H1 (cell line): ENCODE results near the gene SLC6A19. TPM values are rescaled to one million over a fixed set of nuclear protein-coding genes. Genes with fewer than 3 reads are reported as not detected.

Experiments
- CTCF ChIA-PET: fragments of 300-600 bp; sonication (Branson Sonifier 250); formaldehyde crosslinking; loops from one replicate; lab custom pipeline; 2021; ENCODE audit not compliant: partially characterized antibody; lab: Charles Lee
- POLR2A ChIA-PET: fragments of 300-600 bp; sonication (Branson Sonifier 250); formaldehyde crosslinking; loops from one replicate; lab custom pipeline; 2021; ENCODE audit warnings: inconsistent platforms; ENCODE audit not compliant: partially characterized antibody; lab: Charles Lee
- DNase-seq, 2 experiments: peaks; one replicate each; pipeline versions ENCODE4 v3.0.0 to v3.0.0-alpha.2; 2010 to 2022; ENCODE audit warnings: low spot score in 2 of 2, low read depth in 1 of 2, mixed read lengths in 1 of 2
- FAIRE-seq: peaks from 2 replicates; lab custom pipeline; 2011; peaks lifted over from hg19 to GRCh38; lab: Jason Lieb, UNC
- H2AFZ ChIP-seq: 2 replicates; pipeline ENCODE4 v1.8.1; 2012; ENCODE audit warnings: low read length, inconsistent platforms
- H2AK5ac ChIP-seq: 2 replicates; pipeline ENCODE4 v1.6.1; 2013; ENCODE audit warnings: low read depth, low read length
- H2BK120ac ChIP-seq: replicated peaks from 2 replicates; pipeline ENCODE3; 2013; ENCODE audit warnings: low read depth, low read length, inconsistent platforms
- H2BK12ac ChIP-seq: 2 replicates; pipeline ENCODE4 v1.6.1; 2013; ENCODE audit warnings: low read depth, low read length
- H2BK15ac ChIP-seq: 2 replicates; pipeline ENCODE4 v1.6.1; 2013; ENCODE audit warnings: low read length
- H2BK20ac ChIP-seq: 2 replicates; pipeline ENCODE4 v1.6.1; 2013; ENCODE audit warnings: low read length
- H2BK5ac ChIP-seq: 2 replicates; pipeline ENCODE4 v1.6.1; 2013; ENCODE audit warnings: low read depth, low read length
- H3K14ac ChIP-seq: 2 replicates; pipeline ENCODE4 v1.6.1; 2013; ENCODE audit warnings: inconsistent platforms; ENCODE audit not compliant: insufficient read length
- H3K18ac ChIP-seq: 2 replicates; pipeline ENCODE4 v1.6.1; 2013; ENCODE audit warnings: low read length; ENCODE audit errors: extremely low read depth
- H3K23ac ChIP-seq: 2 replicates; pipeline ENCODE4 v1.6.1; 2013; ENCODE audit warnings: inconsistent platforms; ENCODE audit not compliant: insufficient read length
- H3K23me2 ChIP-seq: 2 replicates; pipeline ENCODE4 v1.6.1; 2013; ENCODE audit warnings: low read depth, low read length
- H3K27ac ChIP-seq: 2 replicates; pipeline ENCODE4 v1.6.1; 2011; ENCODE audit warnings: low read depth, low read length, inconsistent platforms
- H3K27me3 ChIP-seq, 4 experiments: replicated peaks in 1 of 4; 1 replicate in 1 of 4; 2 replicates in 3 of 4; pipeline versions ENCODE4 v1.6.1 to v1.8.1; 2011 to 2013; ENCODE audit warnings: low read length in 3 of 4, mild to moderate bottlenecking in 3 of 4, inconsistent platforms in 2 of 4, mixed read lengths in 2 of 4, moderate library complexity in 1 of 4; ENCODE audit not compliant: control insufficient read depth in 3 of 4, insufficient read depth in 3 of 4; ENCODE audit errors: extremely low read depth in 1 of 4
- H3K36me3 ChIP-seq, 4 experiments: 2 replicates each; pipeline versions ENCODE4 v1.6.1 to v1.8.1; 2011 to 2013; ENCODE audit warnings: mild to moderate bottlenecking in 4 of 4, low read length in 3 of 4, moderate library complexity in 2 of 4, control low read depth in 1 of 4, inconsistent platforms in 1 of 4; ENCODE audit not compliant: insufficient read depth in 4 of 4, control insufficient read depth in 2 of 4
- H3K4ac ChIP-seq: replicated peaks from 2 replicates; pipeline ENCODE3; 2013; ENCODE audit warnings: low read length, low read depth, mixed read lengths, inconsistent platforms; ENCODE audit not compliant: insufficient read length
- H3K4me1 ChIP-seq, 4 experiments: replicated peaks in 1 of 4; 1 replicate in 1 of 4; 2 replicates in 3 of 4; pipeline versions ENCODE4 v1.6.1 to v1.8.1; 2011 to 2013; ENCODE audit warnings: low read length in 3 of 4, inconsistent platforms in 2 of 4, mixed read lengths in 1 of 4; ENCODE audit not compliant: insufficient read depth in 4 of 4, control insufficient read depth in 3 of 4
- H3K4me2 ChIP-seq, 2 experiments: 2 replicates each; pipeline versions ENCODE4 v1.6.1 to v1.8.1; 2011 to 2013; ENCODE audit warnings: low read depth in 2 of 2, low read length in 2 of 2, control low read depth in 1 of 2, inconsistent platforms in 1 of 2, mild to moderate bottlenecking in 1 of 2; ENCODE audit not compliant: insufficient read depth in 1 of 2
- H3K4me3 ChIP-seq, 4 experiments: fragments of 200-600, 300-600 bp in 1 of 4; sonication (generic), shearing (Covaris generic), sonication (Bioruptor Twin) in 1 of 4; 2 replicates each; pipeline versions ENCODE4 v1.5.1 to v1.8.1; 2011 to 2016; ENCODE audit warnings: low read length in 4 of 4, low read depth in 3 of 4, control low read depth in 2 of 4, inconsistent platforms in 2 of 4, mild to moderate bottlenecking in 2 of 4, mixed read lengths in 1 of 4, moderate library complexity in 1 of 4; ENCODE audit not compliant: insufficient read depth in 2 of 4; ENCODE audit errors: extremely low read depth in 1 of 4
- H3K56ac ChIP-seq: replicated peaks from 2 replicates; pipeline ENCODE3; 2013; ENCODE audit warnings: low read depth, mild to moderate bottlenecking, mixed read lengths, low read length, inconsistent platforms; ENCODE audit not compliant: insufficient read length
- H3K79me1 ChIP-seq: 2 replicates; pipeline ENCODE4 v1.6.1; 2013; ENCODE audit warnings: low read depth, low read length, control low read depth
- H3K79me2 ChIP-seq, 2 experiments: 2 replicates each; pipeline versions ENCODE4 v1.6.1 to v1.8.1; 2012 to 2013; ENCODE audit warnings: low read length in 2 of 2, mild to moderate bottlenecking in 2 of 2, inconsistent platforms in 1 of 2; ENCODE audit not compliant: insufficient read depth in 2 of 2, control insufficient read depth in 1 of 2
- H3K9ac ChIP-seq, 4 experiments: replicated peaks in 1 of 4; 1 replicate in 1 of 4; 2 replicates in 3 of 4; pipeline versions ENCODE4 v1.6.1 to v1.8.1; 2011 to 2013; ENCODE audit warnings: low read depth in 3 of 4, low read length in 3 of 4, control low read depth in 2 of 4, mild to moderate bottlenecking in 2 of 4, moderate library complexity in 2 of 4, inconsistent platforms in 1 of 4; ENCODE audit errors: extremely low read depth in 1 of 4
- H3K9me3 ChIP-seq, 2 experiments: 2 replicates each; pipeline versions ENCODE4 v1.6.1 to v1.8.1; 2012 to 2013; ENCODE audit warnings: mild to moderate bottlenecking in 2 of 2, moderate library complexity in 2 of 2, control low read depth in 1 of 2, inconsistent platforms in 1 of 2, low read depth in 1 of 2, low read length in 1 of 2, mixed read lengths in 1 of 2; ENCODE audit not compliant: insufficient read depth in 2 of 2
- H4K20me1 ChIP-seq, 2 experiments: replicated peaks in 1 of 2; 2 replicates each; pipeline versions ENCODE3 to v1.8.1; 2011 to 2013; ENCODE audit warnings: inconsistent platforms in 2 of 2, low read length in 2 of 2, mild to moderate bottlenecking in 1 of 2; ENCODE audit not compliant: insufficient read depth in 2 of 2, control insufficient read depth in 1 of 2
- H4K5ac ChIP-seq: 2 replicates; pipeline ENCODE4 v1.6.1; 2013; ENCODE audit warnings: low read length, low read depth, mixed read lengths, inconsistent platforms; ENCODE audit not compliant: insufficient read length
- H4K8ac ChIP-seq: 2 replicates; pipeline ENCODE4 v1.8.0; 2013; ENCODE audit warnings: mild to moderate bottlenecking, moderate library complexity, low read length, inconsistent platforms; ENCODE audit not compliant: insufficient read depth; ENCODE audit errors: extremely low read depth
- H4K91ac ChIP-seq: replicated peaks from 2 replicates; pipeline ENCODE3; 2013; ENCODE audit warnings: low read length, mixed read lengths, inconsistent platforms; ENCODE audit not compliant: insufficient read length
- CHD1 ChIP-seq: IDR thresholded peaks from 2 replicates; pipeline ENCODE4 v1.6.1; 2012; ENCODE audit warnings: low read depth, low read length, improper control_type of control experiment
- CTCF ChIP-seq, 3 experiments: IDR thresholded peaks; 1 replicate in 2 of 3; 2 replicates in 1 of 3; pipeline versions ENCODE4 v1.5.1 to v1.6.1; 2011; ENCODE audit warnings: low read length in 3 of 3, mild to moderate bottlenecking in 3 of 3, inconsistent platforms in 2 of 3, low read depth in 1 of 3, moderate library complexity in 1 of 3; ENCODE audit not compliant: insufficient read depth in 1 of 3; ENCODE audit errors: control extremely low read depth in 1 of 3
- EGR1 ChIP-seq: IDR thresholded peaks from 2 replicates; pipeline ENCODE4 v1.6.1; 2011; ENCODE audit warnings: low read depth, low read length, borderline replicate concordance
- GTF2F1 ChIP-seq: IDR thresholded peaks from 2 replicates; pipeline ENCODE4 v1.6.1; 2012; ENCODE audit warnings: low read depth, low read length, improper control_type of control experiment, borderline replicate concordance
- KDM5A ChIP-seq: fragments of 200-600 bp; IDR thresholded peaks from 2 replicates; pipeline ENCODE4 v1.7.1; 2012; ENCODE audit warnings: mild to moderate bottlenecking, low read length, inconsistent platforms, mixed read lengths
- RAD21 ChIP-seq, 2 experiments: IDR thresholded peaks in 1 of 2; conservative IDR thresholded peaks in 1 of 2; 2 replicates each; pipeline ENCODE4 v1.6.1; 2011; ENCODE audit warnings: low read depth in 2 of 2, low read length in 2 of 2, improper control_type of control experiment in 1 of 2, inconsistent platforms in 1 of 2, mild to moderate bottlenecking in 1 of 2, moderate library complexity in 1 of 2
- SAP30 ChIP-seq: fragments of 300-600 bp; sonication (generic); IDR thresholded peaks from 2 replicates; pipeline ENCODE4 v1.7.1; 2012; ENCODE audit warnings: low read length, moderate library complexity, mild to moderate bottlenecking, inconsistent platforms; ENCODE audit not compliant: insufficient read depth, insufficient replicate concordance
- SP4 ChIP-seq: IDR thresholded peaks from 2 replicates; pipeline ENCODE4 v1.6.1; 2012; ENCODE audit warnings: low read length, inconsistent platforms
- TEAD4 ChIP-seq: IDR thresholded peaks from 2 replicates; pipeline ENCODE4 v1.6.1; 2012; ENCODE audit warnings: low read depth, low read length, inconsistent platforms, mixed read lengths
- WGBS, 2 experiments: shearing (Covaris generic) in 1 of 2; methylation state at CpG; one replicate each; pipeline versions ENCODE4 v1.1.6 to v1.1.7; 2013 to 2015; ENCODE audit warnings: low lambda C conversion rate in 2 of 2, mixed read lengths in 2 of 2, inconsistent platforms in 1 of 2, low coverage in 1 of 2, missing lambda C conversion rate in 1 of 2; ENCODE audit not compliant: insufficient replicate concordance in 2 of 2, insufficient coverage in 1 of 2, insufficient read length in 1 of 2; ENCODE audit errors: extremely low coverage in 1 of 2, missing lambda C conversion rate in 1 of 2; 5-methylcytosine and 5-hydroxymethylcytosine counted together
- polyA plus RNA-seq, 7 experiments: library from polyadenylated mRNA; depleted of rRNA in 3 of 7; stranded (reverse) in 5 of 7; unstranded in 2 of 7; fragments of >200 nt in 5 of 7; fragments of 200-250 nt in 2 of 7; gene quantifications; 1 replicate in 5 of 7; 2 replicates in 1 of 7; 4 replicates in 1 of 7; pipeline versions ENCODE4 v1.2.1 to v1.2.3, GENCODE V29; 2011 to 2013; ENCODE audit warnings: missing spikeins in 2 of 7, mixed read lengths in 2 of 7
- total RNA-seq: library from RNA; stranded (reverse); fragmentation: NEBNext Ultra II Directional; extraction: Animal tissue kit (Norgen Biotek cat#: 25700); gene quantifications from 2 replicates; pipeline ENCODE4 v1.2.1, GENCODE V29; 2021
- TF ChIP-seq, protein P1 (sequence below): IDR thresholded peaks from 2 replicates; pipeline ENCODE4 v1.6.1; 2012; ENCODE audit warnings: low read length, inconsistent platforms

SLC6A19 gene
- total and polyA plus RNA-seq, 2 of the 8 experiments (the other 6 are each of a cell fraction or from before 2014, with no cell fraction given) = 0.02 TPM; not detected in 1

- no peak overlapping the region for H2AK5ac ChIP-seq
These were observed 62.8 kb downstream of the SLC6A19 start for GRCh38 chr5:1264211-1264610.

More at GRCh38 chr5:1264211-1264610, 62.8 kb downstream of the SLC6A19 start:
- H3K56ac ChIP-seq = no peak overlapping the region
- peaks cover 28 to 55% of the 10 kb centered on the region in 2 experiments for H3K9me3 ChIP-seq
- no peak for FAIRE-seq
- peaks cover 2 to 62% (median 14%) of the 10 kb centered on the region in 4 experiments; a peak in 6 of 8 replicates for H3K36me3 ChIP-seq
- no peak overlapping the region for H4K8ac ChIP-seq
- H3K4me1 ChIP-seq = no peaks in the 10 kb centered on the region
- no peak overlapping the region for H3K4me2 ChIP-seq
- no peaks in the 10 kb centered on the region for H3K23me2 ChIP-seq
- H4K5ac ChIP-seq = no peak overlapping the region
- no peak overlapping the region for H3K18ac ChIP-seq
- H2BK5ac ChIP-seq = no peak overlapping the region
- no peak overlapping the region for H3K23ac ChIP-seq
- 94% methylated on average over 11 of the region's 18 CpGs; no CpG with 5 or more reads in 1 of the 2 experiments for WGBS, 2 experiments
- ChIA-PET CTCF (no interaction called here), POLR2A (no interaction called here)
- H3K27ac ChIP-seq = no peak overlapping the region
- peaks cover 0 to 5% of the 10 kb centered on the region in 2 experiments for H4K20me1 ChIP-seq
- H2AFZ ChIP-seq = no peak overlapping the region
- no peak overlapping the region for H3K9ac ChIP-seq
- no peak overlapping the region for H2BK120ac ChIP-seq
- no peak overlapping the region for H2BK15ac ChIP-seq
- DNase-seq = no peak
- H3K14ac ChIP-seq = no peak overlapping the region
- H2BK20ac ChIP-seq = no peak overlapping the region
- H2BK12ac ChIP-seq = no peak overlapping the region
- no peaks in the 10 kb centered on the region for H3K79me2 ChIP-seq
- H4K91ac ChIP-seq = no peak overlapping the region
- H3K4me3 ChIP-seq = no peak overlapping the region
- no peaks in the 10 kb centered on the region for H3K27me3 ChIP-seq
- H3K4ac ChIP-seq = no peak overlapping the region
- H3K79me1 ChIP-seq = no peaks in the 10 kb centered on the region
- TF ChIP-seq SAP30 = no peak
- TF ChIP-seq TEAD4 = no peak
- TF ChIP-seq EGR1 = no peak
- no peak for TF ChIP-seq CHD1
- no peak for TF ChIP-seq KDM5A
- TF ChIP-seq GTF2F1 = no peak
- no peak for TF ChIP-seq RAD21 (IDR thresholded peaks at IDR 0.05 in 1 of 2, conservative IDR thresholded peaks at IDR 0.05 in 1 of 2; ENCODE audit: low read depth in 2 of 2, low read length in 2 of 2)
- no peak for TF ChIP-seq CTCF (IDR thresholded peaks at IDR 0.05; ENCODE audit: control extremely low read depth in 1 of 3, insufficient read depth in 1 of 3, low read depth in 1 of 3, low read length in 3 of 3)
- TF ChIP-seq SP4 = no peak
- TF ChIP-seq, protein P1, sequence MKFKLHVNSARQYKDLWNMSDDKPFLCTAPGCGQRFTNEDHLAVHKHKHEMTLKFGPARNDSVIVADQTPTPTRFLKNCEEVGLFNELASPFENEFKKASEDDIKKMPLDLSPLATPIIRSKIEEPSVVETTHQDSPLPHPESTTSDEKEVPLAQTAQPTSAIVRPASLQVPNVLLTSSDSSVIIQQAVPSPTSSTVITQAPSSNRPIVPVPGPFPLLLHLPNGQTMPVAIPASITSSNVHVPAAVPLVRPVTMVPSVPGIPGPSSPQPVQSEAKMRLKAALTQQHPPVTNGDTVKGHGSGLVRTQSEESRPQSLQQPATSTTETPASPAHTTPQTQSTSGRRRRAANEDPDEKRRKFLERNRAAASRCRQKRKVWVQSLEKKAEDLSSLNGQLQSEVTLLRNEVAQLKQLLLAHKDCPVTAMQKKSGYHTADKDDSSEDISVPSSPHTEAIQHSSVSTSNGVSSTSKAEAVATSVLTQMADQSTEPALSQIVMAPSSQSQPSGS = no peak
- TF ChIP-seq, all 59 proteins: peak for 0
